GM21576 (cell line): Measurements from ENCODE around the gene KREMEN1.

Experiments
- ATAC-seq: cut with Tn5 transposase; IDR thresholded peaks from one replicate; pipeline ENCODE4 v1.9.1; 2021; ENCODE audit warnings: mild to moderate bottlenecking, moderate library complexity; ENCODE audit not compliant: unreplicated experiment

The KREMEN1 gene

GRCh38 chr22:29175312-29175835 lies 102.5 kb downstream of the KREMEN1 start:
- ATAC-seq = no peak

GRCh38 chr22:29183971-29184848 lies 111.4 kb downstream of the KREMEN1 start:
- no peak for ATAC-seq

GRCh38 chr22:29184849-29185490 lies 112.1 kb downstream of the KREMEN1 start:
- ATAC-seq = no peak

- no peak for ATAC-seq
Observed at GRCh38 chr22:29186302-29186701, 113.5 kb downstream of the KREMEN1 start.

- ATAC-seq = no peak
Observed at GRCh38 chr22:29187831-29188230, 115.0 kb downstream of the KREMEN1 start.

- no peak for ATAC-seq
Observed at GRCh38 chr22:29190051-29190450, 117.2 kb downstream of the KREMEN1 start.

GRCh38 chr22:29190918-29191317 lies 118.1 kb downstream of the KREMEN1 start:
- no peak for ATAC-seq

GRCh38 chr22:29193021-29193420 lies 120.2 kb downstream of the KREMEN1 start:
- ATAC-seq = no peak

GRCh38 chr22:29194184-29194583 lies 121.3 kb downstream of the KREMEN1 start:
- no peak for ATAC-seq

- ATAC-seq = no peak
Observed at GRCh38 chr22:29195118-29195963, 122.5 kb downstream of the KREMEN1 start.

- ATAC-seq = no peak
Observed at GRCh38 chr22:29195964-29196666, 123.3 kb downstream of the KREMEN1 start.

GRCh38 chr22:29197096-29197495 lies 124.3 kb downstream of the KREMEN1 start:
- no peak for ATAC-seq

GRCh38 chr22:29198240-29198639 lies 125.4 kb downstream of the KREMEN1 start:
- no peak for ATAC-seq

GRCh38 chr22:29199702-29200400 lies 127.0 kb downstream of the KREMEN1 start:
- no peak for ATAC-seq

- no peak for ATAC-seq
Observed at GRCh38 chr22:29200901-29201300, 128.1 kb downstream of the KREMEN1 start.

- no peak for ATAC-seq
Observed at GRCh38 chr22:29201782-29202181, 128.9 kb downstream of the KREMEN1 start.

GRCh38 chr22:29202212-29203192 lies 129.7 kb downstream of the KREMEN1 start:
- peak; percentile 61 for ATAC-seq
